Fibroblast of skin of left biceps (primary cell): Measurements from ENCODE around the gene DNAH3.
"Not testable (repeated sequence)": the region's sequence is repeated elsewhere in the genome, so short reads cannot be mapped to it uniquely, and the experiment has no call there.

Experiments
- DNase-seq, 2 experiments: peaks; one replicate each; pipeline ENCODE4 v3.0.0-alpha.2; 2013; ENCODE audit warnings: low read depth in 2 of 2

DNAH3 gene

GRCh38 chr16:20940871-20941635 is 209.6 kb downstream of the DNAH3 start:
- no peak for DNase-seq

- DNase-seq: no peak
Observed at GRCh38 chr16:20939611-20940010, 211.0 kb downstream of the DNAH3 start.

GRCh38 chr16:20938426-20938825 is 212.2 kb downstream of the DNAH3 start:
- no peak for DNase-seq

GRCh38 chr16:20937736-20938135 is 212.9 kb downstream of the DNAH3 start:
- DNase-seq: no peak

- no peak for DNase-seq
Observed at GRCh38 chr16:20933589-20933988, 217.1 kb downstream of the DNAH3 start.

- DNase-seq: no peak
Observed at GRCh38 chr16:20931066-20931600, 219.5 kb downstream of the DNAH3 start.

- DNase-seq: no peak
Observed at GRCh38 chr16:20930365-20930690, 220.3 kb downstream of the DNAH3 start.

- not testable (repeated sequence) for DNase-seq
Observed at GRCh38 chr16:20929676-20930364, 220.8 kb downstream of the DNAH3 start.

GRCh38 chr16:20928774-20929411 is 221.8 kb downstream of the DNAH3 start:
- DNase-seq: no peak

- no peak for DNase-seq
Observed at GRCh38 chr16:20925751-20926150, 224.9 kb downstream of the DNAH3 start.

GRCh38 chr16:20923876-20924275 is 226.8 kb downstream of the DNAH3 start:
- no peak for DNase-seq

- no peak for DNase-seq
Observed at GRCh38 chr16:20920799-20921198, 229.8 kb downstream of the DNAH3 start.

- no peak for DNase-seq
Observed at GRCh38 chr16:20920091-20920490, 230.6 kb downstream of the DNAH3 start.

- no peak for DNase-seq
Observed at GRCh38 chr16:20918486-20919239, 232.0 kb downstream of the DNAH3 start.

- DNase-seq: no peak
Observed at GRCh38 chr16:20916942-20917341, 233.7 kb downstream of the DNAH3 start.

- DNase-seq: no peak
Observed at GRCh38 chr16:20916289-20916688, 234.4 kb downstream of the DNAH3 start.

- no peak for DNase-seq
Observed at GRCh38 chr16:20911361-20911760, 239.3 kb downstream of the DNAH3 start.

GRCh38 chr16:20910781-20911321 is 239.8 kb downstream of the DNAH3 start:
- peak; percentile 75 to 79 for DNase-seq

GRCh38 chr16:20906341-20907255 is 244.0 kb downstream of the DNAH3 start:
- peak; percentile 84 to 85 for DNase-seq

- DNase-seq: no peak
Observed at GRCh38 chr16:20905576-20905975, 245.1 kb downstream of the DNAH3 start.
